H1 (cell line): ENCODE measurements around the gene RAB40C. TPM values are rescaled to one million over a fixed set of nuclear protein-coding genes. Genes with fewer than 3 reads are reported as not detected.

Source experiments
- CTCF ChIA-PET: fragments of 300-600 bp; sonication (Branson Sonifier 250); formaldehyde crosslinking; loops from one replicate; lab custom pipeline; 2021; ENCODE audit not compliant: partially characterized antibody; lab: Charles Lee
- POLR2A ChIA-PET: fragments of 300-600 bp; sonication (Branson Sonifier 250); formaldehyde crosslinking; loops from one replicate; lab custom pipeline; 2021; ENCODE audit warnings: inconsistent platforms; ENCODE audit not compliant: partially characterized antibody; lab: Charles Lee
- DNase-seq, 2 experiments: peaks; one replicate each; pipeline versions ENCODE4 v3.0.0 to v3.0.0-alpha.2; 2010 to 2022; ENCODE audit warnings: low spot score in 2 of 2, low read depth in 1 of 2, mixed read lengths in 1 of 2
- FAIRE-seq: peaks from 2 replicates; lab custom pipeline; 2011; peaks lifted over from hg19 to GRCh38; lab: Jason Lieb, UNC
- H2AFZ ChIP-seq: 2 replicates; pipeline ENCODE4 v1.8.1; 2012; ENCODE audit warnings: low read length, inconsistent platforms
- H2AK5ac ChIP-seq: 2 replicates; pipeline ENCODE4 v1.6.1; 2013; ENCODE audit warnings: low read depth, low read length
- H2BK120ac ChIP-seq: replicated peaks from 2 replicates; pipeline ENCODE3; 2013; ENCODE audit warnings: low read depth, low read length, inconsistent platforms
- H2BK12ac ChIP-seq: 2 replicates; pipeline ENCODE4 v1.6.1; 2013; ENCODE audit warnings: low read depth, low read length
- H2BK15ac ChIP-seq: 2 replicates; pipeline ENCODE4 v1.6.1; 2013; ENCODE audit warnings: low read length
- H2BK20ac ChIP-seq: 2 replicates; pipeline ENCODE4 v1.6.1; 2013; ENCODE audit warnings: low read length
- H2BK5ac ChIP-seq: 2 replicates; pipeline ENCODE4 v1.6.1; 2013; ENCODE audit warnings: low read depth, low read length
- H3K14ac ChIP-seq: 2 replicates; pipeline ENCODE4 v1.6.1; 2013; ENCODE audit warnings: inconsistent platforms; ENCODE audit not compliant: insufficient read length
- H3K18ac ChIP-seq: 2 replicates; pipeline ENCODE4 v1.6.1; 2013; ENCODE audit warnings: low read length; ENCODE audit errors: extremely low read depth
- H3K23ac ChIP-seq: 2 replicates; pipeline ENCODE4 v1.6.1; 2013; ENCODE audit warnings: inconsistent platforms; ENCODE audit not compliant: insufficient read length
- H3K23me2 ChIP-seq: 2 replicates; pipeline ENCODE4 v1.6.1; 2013; ENCODE audit warnings: low read depth, low read length
- H3K27ac ChIP-seq: 2 replicates; pipeline ENCODE4 v1.6.1; 2011; ENCODE audit warnings: low read depth, low read length, inconsistent platforms
- H3K27me3 ChIP-seq, 4 experiments: replicated peaks in 1 of 4; 1 replicate in 1 of 4; 2 replicates in 3 of 4; pipeline versions ENCODE4 v1.6.1 to v1.8.1; 2011 to 2013; ENCODE audit warnings: low read length in 3 of 4, mild to moderate bottlenecking in 3 of 4, inconsistent platforms in 2 of 4, mixed read lengths in 2 of 4, moderate library complexity in 1 of 4; ENCODE audit not compliant: control insufficient read depth in 3 of 4, insufficient read depth in 3 of 4; ENCODE audit errors: extremely low read depth in 1 of 4
- H3K36me3 ChIP-seq, 4 experiments: 2 replicates each; pipeline versions ENCODE4 v1.6.1 to v1.8.1; 2011 to 2013; ENCODE audit warnings: mild to moderate bottlenecking in 4 of 4, low read length in 3 of 4, moderate library complexity in 2 of 4, control low read depth in 1 of 4, inconsistent platforms in 1 of 4; ENCODE audit not compliant: insufficient read depth in 4 of 4, control insufficient read depth in 2 of 4
- H3K4ac ChIP-seq: replicated peaks from 2 replicates; pipeline ENCODE3; 2013; ENCODE audit warnings: low read length, low read depth, mixed read lengths, inconsistent platforms; ENCODE audit not compliant: insufficient read length
- H3K4me1 ChIP-seq, 4 experiments: replicated peaks in 1 of 4; 1 replicate in 1 of 4; 2 replicates in 3 of 4; pipeline versions ENCODE4 v1.6.1 to v1.8.1; 2011 to 2013; ENCODE audit warnings: low read length in 3 of 4, inconsistent platforms in 2 of 4, mixed read lengths in 1 of 4; ENCODE audit not compliant: insufficient read depth in 4 of 4, control insufficient read depth in 3 of 4
- H3K4me2 ChIP-seq, 2 experiments: 2 replicates each; pipeline versions ENCODE4 v1.6.1 to v1.8.1; 2011 to 2013; ENCODE audit warnings: low read depth in 2 of 2, low read length in 2 of 2, control low read depth in 1 of 2, inconsistent platforms in 1 of 2, mild to moderate bottlenecking in 1 of 2; ENCODE audit not compliant: insufficient read depth in 1 of 2
- H3K4me3 ChIP-seq, 4 experiments: fragments of 200-600, 300-600 bp in 1 of 4; sonication (generic), shearing (Covaris generic), sonication (Bioruptor Twin) in 1 of 4; 2 replicates each; pipeline versions ENCODE4 v1.5.1 to v1.8.1; 2011 to 2016; ENCODE audit warnings: low read length in 4 of 4, low read depth in 3 of 4, control low read depth in 2 of 4, inconsistent platforms in 2 of 4, mild to moderate bottlenecking in 2 of 4, mixed read lengths in 1 of 4, moderate library complexity in 1 of 4; ENCODE audit not compliant: insufficient read depth in 2 of 4; ENCODE audit errors: extremely low read depth in 1 of 4
- H3K56ac ChIP-seq: replicated peaks from 2 replicates; pipeline ENCODE3; 2013; ENCODE audit warnings: low read depth, mild to moderate bottlenecking, mixed read lengths, low read length, inconsistent platforms; ENCODE audit not compliant: insufficient read length
- H3K79me1 ChIP-seq: 2 replicates; pipeline ENCODE4 v1.6.1; 2013; ENCODE audit warnings: low read depth, low read length, control low read depth
- H3K79me2 ChIP-seq, 2 experiments: 2 replicates each; pipeline versions ENCODE4 v1.6.1 to v1.8.1; 2012 to 2013; ENCODE audit warnings: low read length in 2 of 2, mild to moderate bottlenecking in 2 of 2, inconsistent platforms in 1 of 2; ENCODE audit not compliant: insufficient read depth in 2 of 2, control insufficient read depth in 1 of 2
- H3K9ac ChIP-seq, 4 experiments: replicated peaks in 1 of 4; 1 replicate in 1 of 4; 2 replicates in 3 of 4; pipeline versions ENCODE4 v1.6.1 to v1.8.1; 2011 to 2013; ENCODE audit warnings: low read depth in 3 of 4, low read length in 3 of 4, control low read depth in 2 of 4, mild to moderate bottlenecking in 2 of 4, moderate library complexity in 2 of 4, inconsistent platforms in 1 of 4; ENCODE audit errors: extremely low read depth in 1 of 4
- H3K9me3 ChIP-seq, 2 experiments: 2 replicates each; pipeline versions ENCODE4 v1.6.1 to v1.8.1; 2012 to 2013; ENCODE audit warnings: mild to moderate bottlenecking in 2 of 2, moderate library complexity in 2 of 2, control low read depth in 1 of 2, inconsistent platforms in 1 of 2, low read depth in 1 of 2, low read length in 1 of 2, mixed read lengths in 1 of 2; ENCODE audit not compliant: insufficient read depth in 2 of 2
- H4K20me1 ChIP-seq, 2 experiments: replicated peaks in 1 of 2; 2 replicates each; pipeline versions ENCODE3 to v1.8.1; 2011 to 2013; ENCODE audit warnings: inconsistent platforms in 2 of 2, low read length in 2 of 2, mild to moderate bottlenecking in 1 of 2; ENCODE audit not compliant: insufficient read depth in 2 of 2, control insufficient read depth in 1 of 2
- H4K5ac ChIP-seq: 2 replicates; pipeline ENCODE4 v1.6.1; 2013; ENCODE audit warnings: low read length, low read depth, mixed read lengths, inconsistent platforms; ENCODE audit not compliant: insufficient read length
- H4K8ac ChIP-seq: 2 replicates; pipeline ENCODE4 v1.8.0; 2013; ENCODE audit warnings: mild to moderate bottlenecking, moderate library complexity, low read length, inconsistent platforms; ENCODE audit not compliant: insufficient read depth; ENCODE audit errors: extremely low read depth
- H4K91ac ChIP-seq: replicated peaks from 2 replicates; pipeline ENCODE3; 2013; ENCODE audit warnings: low read length, mixed read lengths, inconsistent platforms; ENCODE audit not compliant: insufficient read length
- CHD1 ChIP-seq: IDR thresholded peaks from 2 replicates; pipeline ENCODE4 v1.6.1; 2012; ENCODE audit warnings: low read depth, low read length, improper control_type of control experiment
- EP300 ChIP-seq, 2 experiments: IDR thresholded peaks; 1 replicate in 1 of 2; 2 replicates in 1 of 2; pipeline ENCODE4 v1.6.1; 2011 to 2012; ENCODE audit warnings: low read depth in 2 of 2, low read length in 2 of 2, mild to moderate bottlenecking in 2 of 2, borderline replicate concordance in 1 of 2, inconsistent platforms in 1 of 2, moderate library complexity in 1 of 2
- GABPA ChIP-seq: IDR thresholded peaks from 2 replicates; pipeline ENCODE4 v1.6.1; 2011; ENCODE audit warnings: mild to moderate bottlenecking, low read length, moderate library complexity, borderline replicate concordance; ENCODE audit not compliant: insufficient read depth
- GTF2F1 ChIP-seq: IDR thresholded peaks from 2 replicates; pipeline ENCODE4 v1.6.1; 2012; ENCODE audit warnings: low read depth, low read length, improper control_type of control experiment, borderline replicate concordance
- JUND ChIP-seq: IDR thresholded peaks from 2 replicates; pipeline ENCODE4 v1.6.1; 2011; ENCODE audit warnings: mild to moderate bottlenecking, improper control_type of control experiment, low read length
- KDM5A ChIP-seq: fragments of 200-600 bp; IDR thresholded peaks from 2 replicates; pipeline ENCODE4 v1.7.1; 2012; ENCODE audit warnings: mild to moderate bottlenecking, low read length, inconsistent platforms, mixed read lengths
- NRF1 ChIP-seq: IDR thresholded peaks from 2 replicates; pipeline ENCODE4 v1.6.1; 2011; ENCODE audit warnings: mild to moderate bottlenecking, low read depth, low read length, improper control_type of control experiment
- PHF8 ChIP-seq: fragments of 200-600 bp; sonication (generic); conservative IDR thresholded peaks from 2 replicates; pipeline ENCODE4 v1.7.1; 2012; ENCODE audit warnings: low read depth, mild to moderate bottlenecking, inconsistent platforms, low read length, moderate library complexity
- RBBP5 ChIP-seq: IDR thresholded peaks from 2 replicates; pipeline ENCODE4 v1.7.1; 2012; ENCODE audit warnings: low read depth, mild to moderate bottlenecking, inconsistent platforms, low read length, moderate library complexity, borderline replicate concordance
- RXRA ChIP-seq: IDR thresholded peaks from 2 replicates; pipeline ENCODE4 v1.6.1; 2011; ENCODE audit warnings: low read depth, mild to moderate bottlenecking, low read length, moderate library complexity; ENCODE audit not compliant: insufficient read depth
- SIN3A ChIP-seq, 2 experiments: IDR thresholded peaks in 1 of 2; conservative IDR thresholded peaks in 1 of 2; 2 replicates each; pipeline ENCODE4 v1.6.1; 2011 to 2012; ENCODE audit warnings: low read length in 2 of 2, improper control_type of control experiment in 1 of 2, low read depth in 1 of 2, mild to moderate bottlenecking in 1 of 2
- SUZ12 ChIP-seq: fragments of 200-600 bp; sonication (generic); IDR thresholded peaks from 2 replicates; pipeline ENCODE4 v1.6.1; 2012; ENCODE audit warnings: mild to moderate bottlenecking, inconsistent platforms, low read length, moderate library complexity, mixed read lengths
- TCF12 ChIP-seq: IDR thresholded peaks from 2 replicates; pipeline ENCODE4 v1.6.1; 2011; ENCODE audit warnings: low read depth, mild to moderate bottlenecking, low read length
- WGBS, 2 experiments: shearing (Covaris generic) in 1 of 2; methylation state at CpG; one replicate each; pipeline versions ENCODE4 v1.1.6 to v1.1.7; 2013 to 2015; ENCODE audit warnings: low lambda C conversion rate in 2 of 2, mixed read lengths in 2 of 2, inconsistent platforms in 1 of 2, low coverage in 1 of 2, missing lambda C conversion rate in 1 of 2; ENCODE audit not compliant: insufficient replicate concordance in 2 of 2, insufficient coverage in 1 of 2, insufficient read length in 1 of 2; ENCODE audit errors: extremely low coverage in 1 of 2, missing lambda C conversion rate in 1 of 2; 5-methylcytosine and 5-hydroxymethylcytosine counted together
- polyA plus RNA-seq, 7 experiments: library from polyadenylated mRNA; depleted of rRNA in 3 of 7; stranded (reverse) in 5 of 7; unstranded in 2 of 7; fragments of >200 nt in 5 of 7; fragments of 200-250 nt in 2 of 7; gene quantifications; 1 replicate in 5 of 7; 2 replicates in 1 of 7; 4 replicates in 1 of 7; pipeline versions ENCODE4 v1.2.1 to v1.2.3, GENCODE V29; 2011 to 2013; ENCODE audit warnings: missing spikeins in 2 of 7, mixed read lengths in 2 of 7
- total RNA-seq: library from RNA; stranded (reverse); fragmentation: NEBNext Ultra II Directional; extraction: Animal tissue kit (Norgen Biotek cat#: 25700); gene quantifications from 2 replicates; pipeline ENCODE4 v1.2.1, GENCODE V29; 2021

RAB40C gene
- total and polyA plus RNA-seq, 2 of the 8 experiments (the other 6 are each of a cell fraction or from before 2014, with no cell fraction given) = 13.9 to 15.6 TPM

DNA sequence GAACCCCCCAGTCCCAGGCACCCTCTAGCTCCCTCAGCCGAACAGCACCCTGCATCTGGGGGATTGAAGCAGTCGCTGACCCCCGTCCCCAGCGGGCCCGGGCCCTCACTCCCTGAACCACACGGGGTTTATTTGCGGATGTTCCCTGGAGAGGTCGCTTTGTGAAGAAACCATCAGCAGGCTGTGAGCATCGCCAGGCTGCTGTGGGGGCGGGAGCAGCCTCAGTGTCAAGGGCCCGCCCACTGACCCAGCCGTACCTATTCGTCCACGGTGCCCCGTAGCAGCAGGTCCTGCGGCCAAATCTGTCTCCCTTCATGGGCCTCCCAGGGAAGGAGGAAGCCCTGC is 6.4 kb upstream of the RAB40C start:
- H3K23ac ChIP-seq = no peak overlapping the region
- H4K5ac ChIP-seq = no peak overlapping the region
- H4K20me1 ChIP-seq = peaks cover 2 to 20% of the 10 kb centered on the region in 2 experiments
- peaks cover 0 to 28% (median 20%) of the 10 kb centered on the region in 4 experiments; a peak in 6 of 7 replicates for H3K4me1 ChIP-seq
- H3K36me3 ChIP-seq = peaks cover 0 to 2% (median 0%) of the 10 kb centered on the region in 4 experiments; a peak in 1 of 8 replicates
- H3K79me2 ChIP-seq = peaks cover 0 to 5% of the 10 kb centered on the region in 2 experiments; a peak in 1 of 4 replicates
- FAIRE-seq (no peak), DNase-seq (no peak)
- H3K27me3 ChIP-seq = peaks cover 0 to 26% (median 19%) of the 10 kb centered on the region in 4 experiments; a peak in 5 of 7 replicates
- WGBS, 2 experiments = 28% methylated on average over 16 of the region's 16 CpGs; no CpG with 5 or more reads in 1 of the 2 experiments
- no peak overlapping the region for H2AK5ac ChIP-seq
- H4K91ac ChIP-seq = no peak overlapping the region
- peak overlapping the region; percentile 92; the same call in 1 of the 2 replicates for H2BK12ac ChIP-seq
- H3K23me2 ChIP-seq = peaks cover 3% of the 10 kb centered on the region; the same call in 1 of the 2 replicates
- peak overlapping the region; percentile 66; the same call in 1 of the 2 replicates for H2BK5ac ChIP-seq
- no peak overlapping the region; a peak in 1 of 7 replicates for H3K9ac ChIP-seq
- no peak overlapping the region for H3K14ac ChIP-seq
- peak overlapping the region; percentile 9; the same call in 1 of the 2 replicates for H4K8ac ChIP-seq
- POLR2A ChIA-PET = interaction anchor here (0.9 to 7.9 kb wide), 10 partner anchors 10 to 92 kb away, joined by 3 to 58 read pairs (median 5); partner anchors contain the start of genes CAPN15, METTL26, NHLRC4 and PIGQ
- peak overlapping the region; percentile 35 to 74; a peak in 3 of 4 replicates for H3K4me2 ChIP-seq
- no peaks in the 10 kb centered on the region for H3K79me1 ChIP-seq
- H3K4ac ChIP-seq = no peak overlapping the region
- no peak overlapping the region for H2BK120ac ChIP-seq
- H2BK20ac ChIP-seq = no peak overlapping the region
- peak overlapping the region; percentile 24 for H3K18ac ChIP-seq
- H3K27ac ChIP-seq = no peak overlapping the region
- H3K9me3 ChIP-seq = no peaks in the 10 kb centered on the region
- H2AFZ ChIP-seq = no peak overlapping the region
- H3K4me3 ChIP-seq = peak overlapping the region in 2 of 4 experiments; percentile 18 to 44; a peak in 2 of 8 replicates
- CTCF ChIA-PET = interaction anchor here (0.7 to 5.4 kb wide), 13 partner anchors 9 to 95 kb away, joined by 3 to 35 read pairs (median 6); partner anchors contain the start of genes NHLRC4 and WDR90
- H3K56ac ChIP-seq = no peak overlapping the region
- H2BK15ac ChIP-seq = no peak overlapping the region
- TF ChIP-seq RXRA (no peak), SIN3A (conservative IDR thresholded peaks at IDR 0.05 in 1 of 2, IDR thresholded peaks at IDR 0.05 in 1 of 2; ENCODE audit: low read depth in 1 of 2, low read length in 2 of 2) (no peak), JUND (no peak), NRF1 (no peak), EP300 (IDR thresholded peaks at IDR 0.05; ENCODE audit: borderline replicate concordance in 1 of 2, low read depth in 2 of 2, low read length in 2 of 2) (no peak), RBBP5 (no peak), CHD1 (no peak), TCF12 (no peak), GTF2F1 (no peak), GABPA (no peak), PHF8 (no peak), SUZ12 (no peak), KDM5A (no peak)
